Fibroblast of gingiva (primary cell): ENCODE data around the gene TRIO.

Experiments
- DNase-seq: peaks from one replicate; pipeline ENCODE4 v3.0.0-alpha.2; 2011; ENCODE audit warnings: low read depth

Gene TRIO

GRCh38 chr5:14267166-14267838 is 124.2 kb downstream of the TRIO start:
- DNase-seq, result no peak

- DNase-seq, result peak; percentile 22
These were observed 125.0 kb downstream of the TRIO start for GRCh38 chr5:14267991-14268708.

- DNase-seq, result peak; percentile 45
These were observed 125.6 kb downstream of the TRIO start for GRCh38 chr5:14268738-14269137.

- no peak for DNase-seq
These were observed 126.3 kb downstream of the TRIO start for GRCh38 chr5:14269395-14269794.

GRCh38 chr5:14270209-14270702 is 127.1 kb downstream of the TRIO start:
- DNase-seq, result peak; percentile 68

- no peak for DNase-seq
These were observed 129.5 kb downstream of the TRIO start for GRCh38 chr5:14272548-14273205.

GRCh38 chr5:14273207-14273767 is 130.1 kb downstream of the TRIO start:
- no peak for DNase-seq

GRCh38 chr5:14276380-14276779 is 133.2 kb downstream of the TRIO start:
- DNase-seq, result no peak

- DNase-seq, result no peak
These were observed 134.5 kb downstream of the TRIO start for GRCh38 chr5:14277385-14278320.

GRCh38 chr5:14280294-14280854 is 137.2 kb downstream of the TRIO start:
- DNase-seq, result no peak

GRCh38 chr5:14281746-14282181 is 138.6 kb downstream of the TRIO start:
- no peak for DNase-seq

GRCh38 chr5:14283139-14283538 is 140.0 kb downstream of the TRIO start:
- no peak for DNase-seq

GRCh38 chr5:14284392-14285148 is 141.4 kb downstream of the TRIO start:
- no peak for DNase-seq

GRCh38 chr5:14286007-14286406 is 142.9 kb downstream of the TRIO start:
- DNase-seq, result no peak

- DNase-seq, result peak; percentile 74
These were observed 143.7 kb downstream of the TRIO start for GRCh38 chr5:14286574-14287421.

- DNase-seq, result no peak
These were observed 149.9 kb downstream of the TRIO start for GRCh38 chr5:14292766-14293658.

GRCh38 chr5:14295610-14296009 is 152.5 kb downstream of the TRIO start:
- DNase-seq, result no peak
